SH-SY5Y (cell line): Measurements from ENCODE around the gene UBE2J2.

ENCODE experiments used
- GATA2 ChIP-seq: IDR thresholded peaks from 2 replicates; pipeline ENCODE4 v1.6.1; 2011; ENCODE audit warnings: mild to moderate bottlenecking, low read depth, low read length
- GATA3 ChIP-seq: IDR thresholded peaks from 2 replicates; pipeline ENCODE4 v1.6.1; 2011; ENCODE audit warnings: low read depth, mild to moderate bottlenecking, low read length, moderate library complexity

GRCh38 chr1:1264026-1264425 is 9.6 kb downstream of the UBE2J2 start:
- TF ChIP-seq GATA2 (no peak), GATA3 (no peak)
